SK-N-MC (cell line): ENCODE results near the gene CCDC160.

Experiments
- EZH2 ChIP-seq: fragments of 200-600 bp; sonication (generic); IDR thresholded peaks from one replicate; pipeline ENCODE4 v1.6.1; 2017; ENCODE audit warnings: antibody characterized with exemption
- FOXP2 ChIP-seq: optimal IDR thresholded peaks from 2 replicates; pipeline ENCODE3; 2011; ENCODE audit warnings: mild to moderate bottlenecking, moderate library complexity; ENCODE audit not compliant: insufficient read depth; ENCODE audit errors: extremely low read length, control extremely low read depth
- POLR2AphosphoS5 ChIP-seq: IDR thresholded peaks from 2 replicates; pipeline ENCODE4 v1.6.1; 2012; ENCODE audit warnings: mild to moderate bottlenecking, low read depth, low read length, borderline replicate concordance

DNA sequence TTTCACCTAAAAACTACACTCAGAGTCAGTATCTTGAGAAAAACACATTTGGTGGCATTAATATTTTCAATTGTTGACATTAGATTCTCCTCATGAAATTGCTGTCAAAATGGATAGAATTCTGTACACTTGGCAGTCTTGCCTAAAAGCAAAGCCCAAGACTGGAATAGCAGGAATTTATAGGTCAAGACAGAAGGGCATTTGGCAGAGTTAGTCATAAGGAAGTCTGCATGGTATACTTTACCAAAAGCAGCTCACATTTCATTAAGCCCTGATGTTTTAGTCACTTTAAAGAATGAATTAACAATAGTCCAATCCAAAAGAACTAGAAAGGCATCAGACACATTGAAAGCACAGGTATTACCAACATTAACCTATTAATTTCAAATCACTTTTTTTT, 7.1 kb downstream of the CCDC160 start:
- TF ChIP-seq EZH2 = no peak
- no peak for TF ChIP-seq POLR2AphosphoS5
- TF ChIP-seq FOXP2 = no peak
